HG03575 (cell line): Measurements from ENCODE around the gene CX3CR1.

Experiments used
- ATAC-seq: cut with Tn5 transposase; IDR thresholded peaks from one replicate; pipeline ENCODE4 v1.9.1; 2021; ENCODE audit not compliant: unreplicated experiment, insufficient number of reproducible peaks, low FRiP score; ENCODE audit errors: extremely low read depth

CX3CR1 gene

GRCh38 chr3:39272191-39272590, 7.6 kb downstream of the CX3CR1 start:
- ATAC-seq, result no peak

DNA sequence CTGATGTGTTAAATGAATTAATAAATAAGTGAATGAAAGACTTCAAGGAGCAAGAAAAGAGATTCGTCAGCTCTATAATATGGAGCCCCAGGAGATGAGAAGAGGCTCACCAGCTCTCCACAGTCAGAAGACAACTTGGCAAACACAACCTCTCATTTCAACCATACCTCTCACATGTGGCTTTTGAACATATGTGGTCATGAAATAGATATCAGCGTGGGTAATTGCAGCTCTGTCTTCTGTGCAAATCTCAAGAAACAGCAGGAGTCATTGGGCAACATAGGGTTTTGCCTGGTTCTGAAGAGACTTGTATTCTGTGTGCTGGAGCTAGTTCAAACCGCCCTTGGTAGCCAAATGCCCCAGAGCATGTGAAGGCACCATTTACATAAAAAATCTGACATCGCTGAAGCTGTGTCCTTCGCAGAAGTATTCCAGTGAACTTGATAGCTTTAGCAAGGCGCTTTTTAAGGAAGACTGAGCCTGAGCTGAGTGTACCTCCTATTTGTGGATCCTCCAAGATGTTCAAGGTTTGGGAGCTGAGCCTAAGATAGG, 8.4 kb downstream of the CX3CR1 start:
- no peak for ATAC-seq

GRCh38 chr3:39269528-39269927, 10.3 kb downstream of the CX3CR1 start:
- ATAC-seq, result no peak

DNA sequence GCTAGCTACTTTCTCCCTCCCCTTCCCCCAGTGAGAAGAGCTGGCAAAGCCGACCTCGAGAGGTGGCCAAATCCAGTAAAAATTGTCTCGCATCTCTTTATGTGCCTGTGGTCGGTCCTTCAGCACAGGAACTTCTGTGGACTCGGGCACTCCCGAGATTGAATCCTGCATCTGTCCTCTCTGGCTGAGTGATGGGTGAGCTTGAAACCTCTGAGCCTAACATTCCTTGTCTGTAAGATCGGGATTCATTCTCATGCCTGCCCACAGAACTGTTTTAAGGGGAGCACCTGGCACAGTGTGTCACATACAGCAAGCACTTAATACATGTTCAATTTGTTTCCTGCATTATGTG, 11.3 kb downstream of the CX3CR1 start:
- no peak for ATAC-seq

DNA sequence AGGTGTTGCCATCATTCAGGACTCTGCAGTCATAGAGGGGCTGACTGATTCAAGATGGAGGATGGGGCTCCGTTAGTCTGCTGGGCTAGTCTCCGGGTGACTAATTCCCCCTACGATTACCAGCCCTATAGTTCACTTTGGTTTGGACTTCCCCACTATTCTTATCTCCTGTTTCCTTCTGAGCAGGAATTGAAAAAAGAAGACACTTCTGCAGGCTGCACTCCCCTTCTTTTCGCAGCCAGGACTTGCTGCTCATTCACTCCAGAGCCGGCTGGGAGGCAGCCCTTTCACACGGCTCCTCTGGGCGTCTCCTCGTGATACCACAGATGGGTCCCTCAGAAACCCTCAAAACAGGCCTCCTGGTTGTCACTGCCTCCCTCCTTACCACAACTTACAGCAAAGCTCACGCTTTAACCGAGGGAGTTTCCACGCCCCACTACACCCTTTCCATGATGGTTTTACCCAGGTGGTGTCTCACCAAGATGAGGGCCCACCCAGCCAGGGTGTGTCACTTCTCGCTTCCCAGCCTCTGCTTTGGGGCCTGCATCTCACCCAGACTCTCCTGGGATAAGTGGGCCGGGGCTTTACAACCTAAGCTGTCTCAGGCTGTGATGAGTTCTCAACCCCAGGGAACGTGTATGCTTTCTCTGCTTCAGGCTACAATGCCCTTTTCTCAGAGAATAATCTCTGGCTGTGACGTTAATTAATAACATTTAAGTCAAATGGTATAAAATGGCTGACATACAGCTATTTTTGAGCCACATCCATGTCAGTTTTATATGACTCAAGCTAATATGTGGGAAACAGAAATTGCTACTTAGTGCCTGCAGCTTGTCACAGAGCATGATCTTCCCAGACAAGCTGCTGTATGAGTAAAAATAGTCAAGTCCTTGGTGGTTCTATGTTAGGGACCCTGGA, 11.9 kb downstream of the CX3CR1 start:
- ATAC-seq, result no peak

DNA sequence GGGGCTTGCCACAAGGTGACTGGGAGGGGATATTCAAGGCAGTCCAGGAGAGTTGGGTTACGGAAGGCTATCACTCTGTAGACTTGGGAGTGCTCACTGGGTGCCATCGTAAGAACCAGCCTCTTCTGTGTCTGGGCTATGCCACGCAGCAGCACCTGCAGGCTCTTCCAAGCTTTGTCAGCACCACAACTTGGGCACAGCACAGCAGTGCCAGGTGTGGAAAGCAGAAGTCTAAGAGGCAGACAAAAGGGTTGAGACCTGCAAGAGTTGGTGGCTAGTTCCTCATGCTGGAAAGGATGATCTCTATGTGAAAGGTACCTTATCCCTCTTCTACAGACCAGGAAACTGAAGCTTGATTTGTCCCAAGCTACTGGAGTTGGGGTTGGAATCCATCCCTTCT, 15.8 kb downstream of the CX3CR1 start:
- no peak for ATAC-seq

- ATAC-seq, result no peak
Measured at GRCh38 chr3:39263576-39263975, 16.3 kb downstream of the CX3CR1 start.

- no peak for ATAC-seq
Measured at GRCh38 chr3:39262846-39263245, 17.0 kb downstream of the CX3CR1 start.

DNA sequence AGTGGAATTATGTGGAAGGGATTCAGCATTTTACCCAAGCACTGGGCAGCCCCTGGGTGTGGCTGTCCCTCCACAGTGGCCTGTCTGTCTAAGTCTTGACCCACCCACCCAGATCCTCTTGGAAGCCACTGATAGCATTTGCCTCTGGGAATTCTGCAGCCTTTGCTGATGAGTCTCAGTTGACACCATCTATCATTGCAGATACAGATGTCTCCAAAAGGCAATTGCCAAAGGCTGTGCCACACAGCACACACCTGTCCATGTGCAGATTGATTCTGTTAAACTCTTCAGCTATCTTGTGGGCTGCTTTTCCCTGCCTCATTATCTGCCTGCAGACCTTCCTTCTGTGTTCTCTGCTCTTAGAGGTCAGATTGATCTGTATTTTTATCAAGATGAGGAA, 18.1 kb downstream of the CX3CR1 start:
- ATAC-seq, result no peak

DNA sequence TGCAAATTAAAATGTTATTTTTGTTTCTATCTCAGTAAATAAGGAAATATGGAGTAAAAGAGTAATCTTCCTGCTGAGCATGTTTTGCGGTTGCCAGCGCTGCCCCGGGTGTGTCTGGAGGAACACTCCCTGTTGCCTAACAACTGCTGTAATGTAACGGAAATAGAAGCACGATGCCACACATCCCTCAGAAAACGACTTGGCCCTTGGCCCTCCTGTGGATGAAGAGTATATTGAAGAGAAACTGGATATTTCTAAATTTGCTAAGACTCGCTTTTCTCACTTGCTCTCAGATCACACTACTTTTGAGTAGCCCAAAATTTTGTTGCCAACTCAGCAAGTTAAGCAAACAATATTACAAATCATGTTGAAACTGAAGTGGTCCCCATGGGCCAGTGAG, 18.9 kb downstream of the CX3CR1 start:
- ATAC-seq, result no peak

- no peak for ATAC-seq
Measured at GRCh38 chr3:39260318-39260717, 19.5 kb downstream of the CX3CR1 start.

DNA sequence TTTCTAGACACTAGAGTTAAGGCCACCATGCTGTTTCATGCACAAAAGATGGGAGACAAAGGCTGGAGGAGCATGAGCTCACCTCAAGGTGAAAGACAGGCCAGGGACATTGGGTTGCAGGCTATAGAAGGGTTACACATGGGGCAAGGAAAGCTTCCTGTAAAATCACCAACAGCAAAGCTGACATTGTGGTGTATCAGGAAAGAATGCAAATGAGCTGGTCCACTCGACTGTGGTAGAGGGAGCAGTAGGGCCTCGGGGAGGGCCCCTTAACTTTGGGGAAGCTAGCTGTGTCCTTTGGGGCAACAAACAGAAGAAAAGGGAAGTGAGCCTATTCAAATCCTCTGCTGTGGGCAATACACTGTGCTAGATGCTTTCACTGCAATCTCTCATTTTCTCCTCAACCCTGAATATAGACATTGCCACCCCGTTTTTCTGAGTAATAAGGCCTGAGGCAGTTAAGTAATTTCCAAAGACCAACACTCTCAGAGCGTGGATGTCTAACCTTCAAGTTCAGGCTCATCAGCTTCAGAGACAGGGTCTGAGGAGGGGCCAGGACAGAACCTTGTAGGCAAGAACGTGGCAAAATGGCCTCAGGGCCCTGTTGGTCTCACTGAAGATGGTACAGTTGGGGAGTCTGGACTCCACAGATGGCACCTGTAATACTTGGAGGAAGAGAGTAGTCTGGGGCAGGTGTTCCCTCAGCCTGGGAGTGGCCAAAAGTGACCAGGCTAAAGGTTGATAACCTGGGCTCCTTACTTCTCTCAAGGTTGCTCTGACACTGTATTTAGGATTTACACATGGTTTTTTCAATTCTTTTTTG, 24.1 kb downstream of the CX3CR1 start:
- peak; percentile 93 for ATAC-seq

DNA sequence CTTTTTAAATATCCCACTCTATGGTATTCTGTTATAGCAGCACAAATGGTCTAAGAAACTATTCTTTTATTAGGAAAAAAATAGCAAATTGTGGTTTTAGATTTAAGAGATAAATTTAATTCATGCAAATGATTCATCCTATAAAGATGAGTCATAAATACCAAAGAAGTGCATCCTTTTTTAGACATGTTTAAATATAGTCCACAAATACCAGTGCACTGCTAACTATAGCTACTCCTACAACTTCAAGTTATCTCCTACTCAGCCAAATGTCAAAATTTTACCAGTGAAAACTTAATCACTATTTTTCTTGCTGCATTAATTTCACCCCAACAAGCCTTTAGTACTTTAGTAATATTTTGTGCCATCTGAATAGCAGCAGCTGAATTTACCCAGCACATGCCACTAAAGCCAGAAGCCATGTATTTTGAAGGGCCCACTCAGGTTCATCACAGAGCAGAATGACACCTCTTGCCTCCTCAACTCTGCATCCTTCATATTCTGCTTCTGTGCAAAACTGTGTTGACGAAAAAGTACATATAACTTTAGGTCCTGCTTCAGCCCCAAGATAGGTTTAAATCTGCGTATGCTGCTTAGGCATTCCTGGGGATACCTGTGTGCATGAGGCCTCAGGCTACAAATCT, 24.9 kb downstream of the CX3CR1 start:
- no peak for ATAC-seq

DNA sequence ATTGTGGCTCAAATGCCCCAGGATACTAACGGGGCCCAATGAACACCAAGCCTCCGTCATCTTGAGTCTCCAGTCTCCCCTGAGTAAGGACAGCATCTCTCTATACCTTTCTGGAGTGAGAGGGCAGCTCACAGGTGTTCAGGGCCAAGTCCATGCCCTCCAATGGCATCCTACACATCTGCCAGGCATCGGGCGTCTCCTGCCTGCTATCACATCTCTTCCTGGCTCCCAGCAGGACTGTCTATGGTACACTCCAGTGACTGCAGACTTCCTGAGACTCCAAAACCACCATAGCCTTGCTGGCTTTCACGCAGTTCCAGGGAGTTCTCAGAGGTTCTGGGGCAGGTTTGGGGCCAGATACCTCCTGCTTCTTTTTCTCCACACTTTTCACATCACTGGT, 28.3 kb downstream of the CX3CR1 start:
- no peak for ATAC-seq

GRCh38 chr3:39250116-39250747, 29.6 kb downstream of the CX3CR1 start:
- ATAC-seq, result no peak

DNA sequence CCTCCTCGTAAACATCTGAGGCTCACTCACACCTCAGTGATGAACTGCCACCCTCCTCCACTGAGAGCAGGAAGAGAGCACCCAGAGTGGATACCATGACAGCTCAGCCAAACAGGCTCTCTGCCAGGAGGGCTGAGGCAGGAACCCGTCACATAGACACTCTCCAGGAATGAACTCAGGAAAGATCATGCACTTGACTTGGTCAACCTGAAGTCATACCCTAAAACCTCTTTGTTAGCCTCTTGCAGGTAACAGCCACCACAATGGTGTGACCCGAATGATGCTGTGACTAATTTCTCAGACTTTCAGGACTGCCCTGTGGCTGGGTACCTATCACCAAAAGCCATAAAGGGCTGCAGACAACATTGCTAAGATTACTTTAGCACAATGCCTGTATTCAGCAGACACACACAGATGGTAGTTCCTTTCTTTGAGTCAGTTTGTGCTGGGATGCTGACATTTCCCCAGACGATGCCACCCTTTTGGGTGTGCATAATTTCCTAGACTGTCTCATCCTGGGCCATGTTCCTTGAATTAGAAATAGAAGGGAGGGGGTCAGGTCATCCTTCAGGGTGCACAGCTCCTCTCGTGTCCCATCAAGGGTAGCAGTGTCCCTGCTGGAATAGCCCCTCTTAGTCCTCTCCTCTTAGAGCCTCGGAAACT, 30.3 kb downstream of the CX3CR1 start:
- peak; percentile 68 for ATAC-seq

- ATAC-seq, result no peak
Measured at GRCh38 chr3:39241561-39241960, 38.3 kb downstream of the CX3CR1 start.

GRCh38 chr3:39237027-39237426, 42.8 kb downstream of the CX3CR1 start:
- ATAC-seq, result no peak

- no peak for ATAC-seq
Measured at GRCh38 chr3:39234651-39235050, 45.2 kb downstream of the CX3CR1 start.
